HAP-1 (cell line): Measurements from ENCODE around the gene TPH1.

Experiments used
- DNase-seq, 2 experiments: peaks; one replicate each; pipeline ENCODE4 v3.0.0-alpha.2; 2016 to 2020; ENCODE audit warnings: low spot score in 2 of 2
- H3K27me3 ChIP-seq: fragments of 250-450 bp; sonication (Bioruptor Pico); 2 replicates; pipeline ENCODE4 v1.5.1; 2020; ENCODE audit warnings: low read depth, mild to moderate bottlenecking, moderate library complexity
- H3K36me3 ChIP-seq: fragments of 250-450 bp; sonication (Bioruptor Pico); replicated peaks from 2 replicates; pipeline ENCODE4 v1.5.1; 2020; ENCODE audit warnings: mild to moderate bottlenecking
- H3K4me1 ChIP-seq: fragments of 250-450 bp; sonication (Bioruptor Pico); 2 replicates; pipeline ENCODE4 v1.5.1; 2020; ENCODE audit warnings: mild to moderate bottlenecking
- H3K4me3 ChIP-seq: fragments of 250-450 bp; sonication (Bioruptor Pico); 2 replicates; pipeline ENCODE4 v1.5.1; 2020; ENCODE audit warnings: mild to moderate bottlenecking, moderate library complexity
- H3K9me3 ChIP-seq: fragments of 250-450 bp; sonication (Bioruptor Pico); 2 replicates; pipeline ENCODE4 v1.5.1; 2020; ENCODE audit warnings: mild to moderate bottlenecking, moderate library complexity
- in situ Hi-C: fragments of 300-500 bp; cut with MboI; formaldehyde crosslinking; loops from 3 replicates; pipeline ENCODE4 v1.14.3; 2020; ENCODE audit warnings: low sequenced_read_pairs, inconsistent platforms, mixed read lengths

TPH1 gene

DNA sequence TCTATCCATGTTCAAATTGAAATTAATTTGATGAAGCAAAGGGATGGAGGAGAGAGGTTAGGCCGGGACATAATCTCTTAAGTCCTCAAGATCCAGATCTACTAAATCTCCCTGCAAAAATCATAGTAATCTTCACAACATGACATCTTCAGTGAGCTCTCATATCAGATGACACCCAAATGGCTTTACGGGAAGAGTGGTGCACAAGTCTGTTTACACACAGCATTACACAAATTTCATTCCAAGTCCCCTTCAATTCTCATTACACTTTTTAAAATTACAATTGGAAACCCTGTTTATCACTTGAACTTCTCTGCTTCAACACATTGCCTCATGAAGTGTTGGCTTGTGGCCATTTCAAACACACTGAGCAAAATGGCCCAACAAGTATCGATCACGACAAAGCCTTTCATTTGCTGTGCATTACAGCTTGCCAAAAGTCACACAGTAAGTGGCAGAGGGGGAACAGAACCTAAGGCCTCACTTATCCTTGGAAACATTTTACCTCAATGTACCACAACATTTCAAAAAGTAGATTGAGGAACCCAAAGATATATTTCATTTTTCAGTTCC is 17.9 kb upstream of the TPH1 start:
- in situ Hi-C loops: no loop called here
- Histone ChIP-seq H3K4me1 (peaks cover 18% of the 10 kb centered on the region), H3K4me3 (no peak overlapping the region), H3K36me3 (no peaks in the 10 kb centered on the region), H3K9me3 (no peaks in the 10 kb centered on the region), H3K27me3 (no peaks in the 10 kb centered on the region)
- DNase-seq: no peak

GRCh38 chr11:18063125-18063524 is 17.1 kb upstream of the TPH1 start:
- H3K27me3 ChIP-seq: no peaks in the 10 kb centered on the region
- H3K4me1 ChIP-seq: peaks cover 18% of the 10 kb centered on the region
- in situ Hi-C loops: no loop called here
- H3K36me3 ChIP-seq: no peaks in the 10 kb centered on the region
- DNase-seq: peak; percentile 69 to 81
- H3K9me3 ChIP-seq: no peaks in the 10 kb centered on the region
- H3K4me3 ChIP-seq: no peak overlapping the region

DNA sequence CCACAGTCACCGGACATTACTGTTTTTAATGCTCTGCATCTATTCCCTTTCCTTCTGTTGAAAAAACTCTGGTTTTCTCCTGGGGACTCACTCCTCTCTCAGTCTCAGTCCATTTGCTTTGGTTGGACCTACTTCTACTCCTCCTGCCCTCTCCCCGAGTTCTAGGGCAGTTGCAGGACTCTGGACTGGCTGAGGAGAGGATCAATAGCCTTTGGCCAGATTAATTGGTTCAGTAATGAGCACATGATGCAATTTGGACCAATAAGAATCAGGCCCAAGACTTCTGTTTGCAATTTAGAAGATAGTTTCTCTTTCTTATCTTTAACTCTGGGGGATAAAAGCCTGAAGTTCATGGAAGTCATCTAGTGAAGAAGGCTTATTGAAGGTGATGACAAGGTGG is 15.3 kb upstream of the TPH1 start:
- in situ Hi-C loops: no loop called here
- H3K36me3 ChIP-seq: no peaks in the 10 kb centered on the region

DNA sequence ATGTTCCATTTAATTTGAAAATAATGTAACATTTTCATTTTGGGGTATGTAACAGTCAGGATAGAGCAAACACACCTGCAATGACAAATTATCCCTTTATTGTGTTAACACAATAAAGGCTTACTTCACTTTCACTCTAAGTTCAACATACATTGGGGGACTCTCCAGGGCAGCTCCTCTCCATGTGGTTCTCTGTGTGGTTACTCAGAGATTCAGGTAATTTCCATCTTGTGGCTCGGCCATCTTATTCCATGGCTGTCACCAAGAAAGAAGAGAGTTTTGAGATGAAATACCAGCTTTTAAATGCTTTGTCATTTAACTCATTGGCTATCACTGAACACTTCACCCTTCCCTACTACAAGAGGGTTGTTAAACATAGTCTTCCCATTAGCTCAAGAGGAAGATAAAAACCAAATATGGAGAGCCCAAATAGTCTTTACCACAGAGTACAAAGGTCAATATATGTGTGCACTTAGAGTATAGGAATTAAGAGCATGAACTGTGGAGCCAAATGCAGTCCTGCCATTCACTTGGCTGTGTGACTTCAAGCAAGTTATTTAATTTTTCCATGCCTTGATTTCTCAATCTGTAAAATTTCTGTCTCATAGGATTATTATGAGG is 10.6 kb upstream of the TPH1 start:
- Histone ChIP-seq H3K9me3 (no peaks in the 10 kb centered on the region), H3K27me3 (no peaks in the 10 kb centered on the region), H3K4me3 (no peak overlapping the region), H3K4me1 (no peaks in the 10 kb centered on the region), H3K36me3 (no peaks in the 10 kb centered on the region; the same call in 1 of the 2 replicates)
- DNase-seq: no peak
- in situ Hi-C loops: no loop called here

More for the DNA sequence above, 15.3 kb upstream of the TPH1 start:
- H3K4me1 ChIP-seq: peaks cover 18% of the 10 kb centered on the region
- H3K9me3 ChIP-seq: no peaks in the 10 kb centered on the region
- no peak overlapping the region for H3K4me3 ChIP-seq
- no peak for DNase-seq
- H3K27me3 ChIP-seq: no peaks in the 10 kb centered on the region

DNA sequence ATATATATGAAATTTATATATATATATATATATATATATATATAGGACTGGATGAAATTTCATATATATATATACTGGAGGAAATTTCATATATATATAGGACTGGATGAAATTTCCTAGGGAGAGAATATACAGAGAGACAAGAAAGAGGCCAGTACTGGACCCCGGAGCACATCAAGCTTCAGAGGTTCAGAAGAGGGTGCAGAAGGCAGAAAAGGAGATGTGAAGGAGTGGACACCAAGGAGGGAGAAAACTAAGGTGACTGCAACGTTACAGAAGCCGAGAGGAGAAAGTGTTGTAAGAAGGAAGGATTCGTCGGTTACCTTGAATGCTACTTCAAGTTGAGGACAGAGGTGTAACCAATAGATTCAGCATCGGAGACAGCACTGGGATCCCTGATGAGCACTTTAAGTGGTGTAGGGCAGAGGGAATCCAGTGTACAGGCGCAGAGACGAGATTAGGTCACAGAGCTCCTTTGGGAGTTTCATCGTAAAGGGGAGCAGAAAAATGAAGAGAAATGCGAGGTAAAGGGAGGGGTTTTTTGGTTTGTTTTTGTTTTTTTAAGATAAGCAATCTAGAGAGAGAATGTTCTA is 8.5 kb upstream of the TPH1 start:
- in situ Hi-C loops: no loop called here
- Histone ChIP-seq H3K4me3 (no peak overlapping the region), H3K36me3 (no peaks in the 10 kb centered on the region; the same call in 1 of the 2 replicates), H3K4me1 (no peaks in the 10 kb centered on the region), H3K27me3 (no peaks in the 10 kb centered on the region), H3K9me3 (no peaks in the 10 kb centered on the region)
- DNase-seq: no peak

- no peaks in the 10 kb centered on the region; the same call in 1 of the 2 replicates for H3K36me3 ChIP-seq
- no peak for DNase-seq
Observed at GRCh38 chr11:18050848-18051247, 4.8 kb upstream of the TPH1 start.

DNA sequence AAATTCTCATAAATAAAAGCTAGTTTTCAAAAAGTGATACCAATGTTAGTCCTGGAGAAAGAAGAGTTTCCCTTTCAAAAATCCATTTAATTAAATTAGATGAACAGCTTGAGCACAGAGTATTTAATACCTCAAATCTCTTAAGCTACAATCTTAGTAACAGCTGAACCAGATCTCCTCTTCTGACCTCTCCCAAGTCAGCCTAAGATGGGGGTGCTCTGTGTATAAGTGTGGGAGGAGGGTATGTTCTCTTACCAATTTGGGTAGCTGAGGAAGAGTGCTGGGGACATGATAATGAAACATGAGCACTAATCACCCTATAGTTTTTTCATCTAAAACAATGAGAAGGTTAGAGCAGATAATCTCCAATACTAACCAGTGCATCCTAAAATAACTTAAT is 9.6 kb downstream of the TPH1 start:
- Histone ChIP-seq H3K36me3 (no peaks in the 10 kb centered on the region), H3K4me1 (no peaks in the 10 kb centered on the region), H3K9me3 (no peaks in the 10 kb centered on the region), H3K4me3 (no peak overlapping the region), H3K27me3 (no peaks in the 10 kb centered on the region)
- no peak for DNase-seq
- in situ Hi-C loops: no loop called here

More at GRCh38 chr11:18050848-18051247, 4.8 kb upstream of the TPH1 start:
- in situ Hi-C loops: no loop called here
- Histone ChIP-seq H3K9me3 (no peaks in the 10 kb centered on the region), H3K4me1 (no peaks in the 10 kb centered on the region), H3K4me3 (no peak overlapping the region), H3K27me3 (no peaks in the 10 kb centered on the region)

- Histone ChIP-seq H3K4me1 (peaks cover 14% of the 10 kb centered on the region), H3K9me3 (no peaks in the 10 kb centered on the region), H3K27me3 (no peaks in the 10 kb centered on the region), H3K4me3 (no peak overlapping the region), H3K36me3 (no peaks in the 10 kb centered on the region)
- in situ Hi-C loops: no loop called here
- peak; percentile 42 to 70 for DNase-seq
Observed at GRCh38 chr11:18027475-18027874, 18.6 kb downstream of the TPH1 start.

DNA sequence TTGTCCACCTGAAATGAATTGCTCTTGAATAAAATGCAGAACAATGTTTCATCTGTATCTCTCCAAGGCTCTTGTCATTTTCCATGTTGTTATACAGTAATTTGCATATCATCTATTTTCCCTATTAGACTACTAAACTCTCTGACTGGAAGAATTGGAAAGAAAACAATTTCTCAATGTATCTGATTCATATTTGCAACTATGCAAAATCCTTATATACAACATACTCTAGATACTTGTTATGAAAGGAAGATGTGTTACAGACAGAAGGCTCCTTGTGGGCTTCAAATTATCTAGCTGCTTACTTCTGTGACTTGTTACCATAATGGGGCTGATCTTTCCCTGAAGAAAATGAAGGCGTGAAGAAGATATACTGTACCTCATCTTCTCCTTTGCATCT is 23.6 kb downstream of the TPH1 start:
- no peaks in the 10 kb centered on the region for H3K9me3 ChIP-seq
- no peaks in the 10 kb centered on the region for H3K27me3 ChIP-seq
- DNase-seq: no peak
- no peak overlapping the region for H3K4me3 ChIP-seq
- H3K4me1 ChIP-seq: peaks cover 5% of the 10 kb centered on the region
- H3K36me3 ChIP-seq: no peaks in the 10 kb centered on the region
- in situ Hi-C loops: no loop called here

GRCh38 chr11:18019650-18020049 is 26.4 kb downstream of the TPH1 start:
- H3K9me3 ChIP-seq: no peaks in the 10 kb centered on the region
- H3K36me3 ChIP-seq: no peaks in the 10 kb centered on the region
- in situ Hi-C loops: no loop called here

DNA sequence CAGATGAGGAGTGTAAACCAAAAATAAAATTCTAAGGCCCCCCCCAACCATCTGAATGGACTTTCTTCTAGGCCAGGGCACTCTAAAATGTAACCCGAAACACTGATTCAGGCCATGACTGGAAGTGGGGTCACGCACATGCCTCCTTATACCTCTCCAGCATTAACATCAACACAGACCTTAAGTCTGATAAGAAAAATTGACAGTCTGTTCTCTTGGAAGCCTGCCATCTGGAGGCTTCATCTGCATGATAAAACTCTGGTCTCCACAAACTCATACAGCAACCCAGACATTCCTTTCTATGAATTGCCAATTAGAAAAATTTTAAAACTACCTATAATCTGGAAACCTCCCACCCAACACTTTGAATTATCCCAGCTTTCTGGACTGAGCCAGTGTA is 29.3 kb downstream of the TPH1 start:
- H3K36me3 ChIP-seq: no peaks in the 10 kb centered on the region
- peaks cover 15% of the 10 kb centered on the region for H3K4me1 ChIP-seq
- no peaks in the 10 kb centered on the region for H3K9me3 ChIP-seq
- H3K27me3 ChIP-seq: no peaks in the 10 kb centered on the region
- no peak overlapping the region for H3K4me3 ChIP-seq
- DNase-seq: peak; percentile 68 to 72
- in situ Hi-C loops: no loop called here

More at GRCh38 chr11:18019650-18020049, 26.4 kb downstream of the TPH1 start:
- Histone ChIP-seq H3K4me1 (peaks cover 10% of the 10 kb centered on the region), H3K27me3 (no peaks in the 10 kb centered on the region), H3K4me3 (no peak overlapping the region)
- no peak for DNase-seq

DNA sequence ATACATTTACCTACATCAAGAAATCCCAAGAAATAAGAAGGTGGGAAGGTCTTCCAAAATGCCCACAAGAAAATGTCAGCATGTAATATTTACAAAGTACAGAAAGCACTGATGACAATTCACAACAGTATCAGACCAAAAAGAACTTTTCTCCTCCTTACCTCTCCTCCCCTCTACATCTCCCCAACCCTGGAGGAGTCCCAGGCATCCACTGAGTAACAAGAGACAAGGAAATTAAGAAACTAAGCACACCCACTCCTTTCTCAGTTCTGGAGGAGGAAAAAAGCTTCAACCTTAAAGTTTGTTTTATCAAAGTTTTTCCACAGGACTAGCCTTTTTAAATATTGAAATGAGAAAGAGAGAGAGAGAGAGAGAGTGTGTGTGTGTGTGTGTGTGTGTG is 31.2 kb downstream of the TPH1 start:
- Histone ChIP-seq H3K27me3 (no peaks in the 10 kb centered on the region), H3K36me3 (no peaks in the 10 kb centered on the region), H3K4me1 (peaks cover 31% of the 10 kb centered on the region), H3K9me3 (no peaks in the 10 kb centered on the region), H3K4me3 (no peak overlapping the region)
- no peak for DNase-seq
- in situ Hi-C loops: no loop called here

GRCh38 chr11:18013790-18014507 is 32.1 kb downstream of the TPH1 start:
- in situ Hi-C loops: no loop called here
- peak overlapping the region; percentile 66 for H3K4me3 ChIP-seq
- no peaks in the 10 kb centered on the region for H3K36me3 ChIP-seq
- no peaks in the 10 kb centered on the region for H3K9me3 ChIP-seq
- no peaks in the 10 kb centered on the region for H3K27me3 ChIP-seq
- peaks cover 35% of the 10 kb centered on the region for H3K4me1 ChIP-seq
- no peak for DNase-seq
